Measurements from ENCODE around the gene PRKAG2. TPM values are rescaled to one million over a fixed set of nuclear protein-coding genes. Genes with fewer than 3 reads are reported as not detected.

The PRKAG2 gene
- total and polyA plus RNA-seq, 2 of the 13 experiments (the other 11 are each of a cell fraction or from before 2014, with no cell fraction given): 0.90 to 1.3 TPM

DNA sequence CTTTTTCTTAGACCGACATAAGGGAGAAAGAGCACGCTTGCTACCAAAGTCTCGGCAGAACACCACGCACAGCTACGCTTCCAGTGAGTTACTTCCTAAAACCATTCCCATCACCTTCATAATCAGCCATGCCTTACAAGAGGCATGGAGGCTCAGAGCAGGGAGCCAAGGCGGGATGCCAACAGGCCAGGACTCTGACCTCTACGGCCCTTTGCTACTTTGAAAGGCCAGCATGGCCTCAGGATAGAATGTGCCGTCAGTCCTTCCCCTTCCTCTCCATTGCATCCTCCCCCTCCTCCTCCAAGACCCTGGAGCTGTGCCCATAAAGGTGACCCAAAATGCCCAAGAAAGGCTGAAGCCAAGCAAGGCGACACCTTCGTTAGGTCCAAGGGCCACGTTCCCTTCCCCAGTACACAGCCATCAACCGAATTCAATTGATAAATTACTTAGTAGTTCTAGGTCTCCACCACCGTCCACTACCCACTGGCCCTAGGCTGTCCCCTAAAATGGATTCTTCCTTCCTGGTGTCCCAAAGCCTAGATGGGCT is 5.7 kb downstream of the PRKAG2 start (continued):
- TF ChIP-seq PCBP2 (optimal IDR thresholded peaks at IDR 0.05; ENCODE audit: low read depth, low read length, poor library complexity, severe bottlenecking) (no peak), FOSL1 (CRISPR knock-in tag; IDR thresholded peaks at IDR 0.05; ENCODE audit: borderline replicate concordance) (no peak), ZNF260 (CRISPR knock-in tag; IDR thresholded peaks at IDR 0.05; ENCODE audit: borderline replicate concordance, low read depth) (no peak), ZNF496 (CRISPR knock-in tag; IDR thresholded peaks at IDR 0.05; ENCODE audit: insufficient replicate concordance) (no peak), U2AF2 (IDR thresholded peaks at IDR 0.05; ENCODE audit: low read depth, low read length) (no peak), ZNF225 (CRISPR knock-in tag; IDR thresholded peaks at IDR 0.05) (no peak)

DNA sequence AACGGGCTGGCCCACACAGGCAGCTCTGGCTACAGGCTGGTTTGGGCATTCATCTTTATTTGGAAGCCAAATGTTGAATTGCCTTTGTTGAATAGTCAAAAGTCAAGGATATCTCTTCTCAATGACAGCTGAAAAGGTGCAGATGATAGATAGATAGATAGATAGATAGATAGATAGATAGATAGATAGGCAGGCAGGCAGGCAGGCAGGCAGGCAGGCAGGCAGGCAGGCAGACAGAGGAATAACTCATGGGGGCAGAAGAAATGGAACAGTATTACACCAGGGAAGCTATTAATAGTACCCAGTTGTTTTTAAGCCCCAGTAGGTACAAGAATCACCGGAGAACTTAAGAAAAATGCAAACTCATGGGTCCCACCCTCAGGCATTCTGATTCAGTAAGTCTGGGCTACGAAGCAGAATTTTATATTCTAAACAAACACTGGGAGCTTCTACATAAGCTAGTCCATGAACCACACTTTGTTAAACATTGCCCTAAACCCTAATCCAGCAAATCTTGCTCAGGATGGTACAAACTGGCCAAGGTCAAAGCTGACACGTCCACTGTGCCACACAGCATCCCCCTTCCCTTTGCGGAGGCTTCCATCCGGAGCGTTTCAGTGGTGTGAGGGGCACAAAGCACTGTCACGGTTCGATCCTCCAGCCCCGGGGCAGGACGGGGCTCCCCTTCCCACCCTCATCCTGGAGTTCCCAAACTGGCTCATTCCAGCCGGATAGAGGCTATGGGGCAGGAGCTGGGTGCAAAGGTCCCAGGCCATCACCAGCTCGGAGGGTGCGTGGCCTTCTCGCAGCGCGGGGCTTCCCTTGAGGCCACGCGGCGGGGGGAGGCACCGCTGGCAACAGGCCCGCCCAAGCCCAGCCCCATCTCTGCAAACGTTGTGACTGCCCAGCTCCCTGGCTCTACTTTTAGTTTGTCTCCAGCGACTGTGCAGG is 6.7 kb downstream of the PRKAG2 start:
- intact Hi-C loops (cut with micrococcal nuclease; ENCODE audit: unreplicated experiment): loop anchor here (5.0 kb wide), 1 partner anchor 62 kb away; no protein-coding TSS in a partner anchor
- no TSS peak for BruUV-seq (replicated peaks)
- peaks cover 0 to 13% of the 10 kb centered on the region in 2 experiments; a peak in 4 of 5 replicates for H3K27me3 ChIP-seq (ENCODE audit: control insufficient read depth in 1 of 2, insufficient read depth in 2 of 2, low read length in 2 of 2)
- no peak overlapping the region for H2AFZ ChIP-seq (ENCODE audit: low read length)
- no peaks in the 10 kb centered on the region for H4K20me1 ChIP-seq (ENCODE audit: insufficient read depth, low read length)
- peak overlapping the region; percentile 18; the same call in 1 of the 2 replicates for H3K4me2 ChIP-seq (ENCODE audit: low read depth, low read length)
- TF ChIP-seq, protein P1, sequence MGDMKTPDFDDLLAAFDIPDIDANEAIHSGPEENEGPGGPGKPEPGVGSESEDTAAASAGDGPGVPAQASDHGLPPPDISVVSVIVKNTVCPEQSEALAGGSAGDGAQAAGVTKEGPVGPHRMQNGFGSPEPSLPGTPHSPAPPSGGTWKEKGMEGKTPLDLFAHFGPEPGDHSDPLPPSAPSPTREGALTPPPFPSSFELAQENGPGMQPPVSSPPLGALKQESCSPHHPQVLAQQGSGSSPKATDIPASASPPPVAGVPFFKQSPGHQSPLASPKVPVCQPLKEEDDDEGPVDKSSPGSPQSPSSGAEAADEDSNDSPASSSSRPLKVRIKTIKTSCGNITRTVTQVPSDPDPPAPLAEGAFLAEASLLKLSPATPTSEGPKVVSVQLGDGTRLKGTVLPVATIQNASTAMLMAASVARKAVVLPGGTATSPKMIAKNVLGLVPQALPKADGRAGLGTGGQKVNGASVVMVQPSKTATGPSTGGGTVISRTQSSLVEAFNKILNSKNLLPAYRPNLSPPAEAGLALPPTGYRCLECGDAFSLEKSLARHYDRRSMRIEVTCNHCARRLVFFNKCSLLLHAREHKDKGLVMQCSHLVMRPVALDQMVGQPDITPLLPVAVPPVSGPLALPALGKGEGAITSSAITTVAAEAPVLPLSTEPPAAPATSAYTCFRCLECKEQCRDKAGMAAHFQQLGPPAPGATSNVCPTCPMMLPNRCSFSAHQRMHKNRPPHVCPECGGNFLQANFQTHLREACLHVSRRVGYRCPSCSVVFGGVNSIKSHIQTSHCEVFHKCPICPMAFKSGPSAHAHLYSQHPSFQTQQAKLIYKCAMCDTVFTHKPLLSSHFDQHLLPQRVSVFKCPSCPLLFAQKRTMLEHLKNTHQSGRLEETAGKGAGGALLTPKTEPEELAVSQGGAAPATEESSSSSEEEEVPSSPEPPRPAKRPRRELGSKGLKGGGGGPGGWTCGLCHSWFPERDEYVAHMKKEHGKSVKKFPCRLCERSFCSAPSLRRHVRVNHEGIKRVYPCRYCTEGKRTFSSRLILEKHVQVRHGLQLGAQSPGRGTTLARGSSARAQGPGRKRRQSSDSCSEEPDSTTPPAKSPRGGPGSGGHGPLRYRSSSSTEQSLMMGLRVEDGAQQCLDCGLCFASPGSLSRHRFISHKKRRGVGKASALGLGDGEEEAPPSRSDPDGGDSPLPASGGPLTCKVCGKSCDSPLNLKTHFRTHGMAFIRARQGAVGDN (CRISPR knock-in tag; IDR thresholded peaks at IDR 0.05): peak; percentile 28; the same call in 1 of the 2 replicates
- TF ChIP-seq ZNF547 (CRISPR knock-in tag; IDR thresholded peaks at IDR 0.05): no peak
- no peak for TF ChIP-seq FIP1L1 (IDR thresholded peaks at IDR 0.05; ENCODE audit: borderline replicate concordance, insufficient read depth, low read depth, low read length)
- ChIA-PET POLR2A (no interaction called here), CTCF (ENCODE audit: low intra/inter-chr PET ratio, low total read pairs) (no interaction called here)
- no peaks in the 10 kb centered on the region for H3K36me3 ChIP-seq (replicated peaks in 1 of 2; ENCODE audit: control insufficient read depth in 1 of 2, insufficient read depth in 2 of 2, low read length in 2 of 2)
- peak overlapping the region in 1 of 3 experiments; percentile 16; a peak in 1 of 6 replicates for H3K4me3 ChIP-seq (replicated peaks in 1 of 3; ENCODE audit: insufficient read depth in 1 of 3, low read depth in 2 of 3, low read length in 3 of 3)
- no peak overlapping the region for H3K9ac ChIP-seq (ENCODE audit: insufficient read depth, low read depth, low read length)
- H3K4me1 ChIP-seq (ENCODE audit: insufficient read depth, low read length): peaks cover 20% of the 10 kb centered on the region
- FAIRE-seq (no peak), DNase-seq (ENCODE audit: low spot score) (no peak), ATAC-seq (peak; percentile 24)
- no peaks in the 10 kb centered on the region for H3K79me2 ChIP-seq (ENCODE audit: insufficient read depth, low read length)
- WGBS (ENCODE audit: low lambda C conversion rate): 40% methylated on average over 8 of the region's 24 CpGs
- no peaks in the 10 kb centered on the region for H3K9me3 ChIP-seq (ENCODE audit: low read length)
- in situ Hi-C loops (cut with HindIII; ENCODE audit: extremely low pct_ligation_motif_present, low pct_unique_long_range_greater_than_20kb): no loop called here
- no peak overlapping the region for H3K27ac ChIP-seq (ENCODE audit: extremely low read length, insufficient read depth, low read length)
